Effector CD4-positive, alpha-beta T cell (primary cell): ENCODE results near the gene ARPC5L.
A peak's percentile ranks its signal among the peaks of the same experiment; 100 is the strongest.
"Not testable (repeated sequence)": the region's sequence is repeated elsewhere in the genome, so short reads cannot be mapped to it uniquely, and the experiment has no call there.

Experiments used
- DNase-seq: peaks from one replicate; pipeline ENCODE4 v3.0.0-alpha.2; 2020
- total RNA-seq: gene quantifications from one replicate; lab custom pipeline; 2026; lab: John Stamatoyannopoulos, UW

The ARPC5L gene
- 34.7 reads per million, percentile 60 among the genes with 10 or more reads in this experiment for total RNA-seq

GRCh38 chr9:124861342-124862229 lies at the start of gene ARPC5L, which contains the start of gene RPL35:
Gene ARPC5L (plus strand): TSS chr9:124862130. CDS start chr9:124869291, 7,161 bp downstream.
Gene RPL35 (minus strand): TSS chr9:124861957. CDS start chr9:124861912, 45 bp downstream.
- peak; percentile 96 for DNase-seq

GRCh38 chr9:124812441-124812876 lies 49.5 kb upstream of the ARPC5L start:
- DNase-seq = no peak

- DNase-seq = no peak
Measured at GRCh38 chr9:124813041-124813440, 48.9 kb upstream of the ARPC5L start.

GRCh38 chr9:124813501-124814163 lies 48.3 kb upstream of the ARPC5L start:
- DNase-seq = no peak

- no peak for DNase-seq
Measured at GRCh38 chr9:124814164-124814535, 47.8 kb upstream of the ARPC5L start.

GRCh38 chr9:124815601-124816000 lies 46.3 kb upstream of the ARPC5L start:
- DNase-seq = no peak

GRCh38 chr9:124818431-124819281 lies 43.3 kb upstream of the ARPC5L start:
- DNase-seq = no peak

- no peak for DNase-seq
Measured at GRCh38 chr9:124820698-124821623, 41.0 kb upstream of the ARPC5L start.

- DNase-seq = no peak
Measured at GRCh38 chr9:124828489-124829333, 33.2 kb upstream of the ARPC5L start.

GRCh38 chr9:124829334-124829669 lies 32.6 kb upstream of the ARPC5L start:
- no peak for DNase-seq

- no peak for DNase-seq
Measured at GRCh38 chr9:124830593-124830992, 31.3 kb upstream of the ARPC5L start.

GRCh38 chr9:124831642-124832364 lies 30.1 kb upstream of the ARPC5L start:
- no peak for DNase-seq

- DNase-seq = no peak
Measured at GRCh38 chr9:124834591-124834990, 27.3 kb upstream of the ARPC5L start.

- DNase-seq = no peak
Measured at GRCh38 chr9:124835026-124835557, 26.8 kb upstream of the ARPC5L start.

GRCh38 chr9:124838132-124838531 lies 23.8 kb upstream of the ARPC5L start:
- not testable (repeated sequence) for DNase-seq

- not testable (repeated sequence) for DNase-seq
Measured at GRCh38 chr9:124838567-124839275, 23.2 kb upstream of the ARPC5L start.

GRCh38 chr9:124839612-124840299 lies 22.2 kb upstream of the ARPC5L start:
- no peak for DNase-seq

- no peak for DNase-seq
Measured at GRCh38 chr9:124840300-124840833, 21.6 kb upstream of the ARPC5L start.
